Neural cell (in vitro differentiated cells): ENCODE measurements around the gene SETD5. TPM values are rescaled to one million over a fixed set of nuclear protein-coding genes. Genes with fewer than 3 reads are reported as not detected.

Source experiments
- H2AFZ ChIP-seq: fragments of 200-600, 300-800 bp; sonication (generic), shearing (Covaris generic); 2 replicates; pipeline ENCODE4 v1.6.0; 2014; ENCODE audit warnings: low read depth, mild to moderate bottlenecking, antibody characterized with exemption, low read length, moderate library complexity
- H3F3A ChIP-seq: fragments of 200-600 bp; shearing (Covaris generic); 2 replicates; pipeline ENCODE4 v1.6.1; 2016; ENCODE audit warnings: mild to moderate bottlenecking, moderate library complexity, mixed read lengths, antibody characterized with exemption, low read length; ENCODE audit not compliant: insufficient read depth, poor library complexity, severe bottlenecking
- H3K27ac ChIP-seq: fragments of 200-600, 300-800 bp; sonication (generic), shearing (Covaris generic); 2 replicates; pipeline ENCODE4 v1.5.1; 2014; ENCODE audit warnings: mild to moderate bottlenecking, low read length, moderate library complexity
- H3K27me3 ChIP-seq: fragments of 300-800, 200-600 bp; sonication (generic), shearing (Covaris generic); 2 replicates; pipeline ENCODE4 v1.6.0; 2014; ENCODE audit warnings: mild to moderate bottlenecking, low read depth, low read length, moderate library complexity; ENCODE audit not compliant: insufficient read depth
- H3K36me3 ChIP-seq: fragments of 300-800, 200-600 bp; sonication (generic), shearing (Covaris generic); 2 replicates; pipeline ENCODE4 v1.5.1; 2014; ENCODE audit warnings: mild to moderate bottlenecking, antibody characterized with exemption, low read length, moderate library complexity; ENCODE audit not compliant: insufficient read depth
- H3K4me2 ChIP-seq: fragments of 300-800, 200-600 bp; sonication (generic), shearing (Covaris generic); 2 replicates; pipeline ENCODE4 v1.6.0; 2014; ENCODE audit warnings: mild to moderate bottlenecking, low read length
- H3K4me3 ChIP-seq: fragments of 300-800, 200-600 bp; sonication (generic), shearing (Covaris generic); 2 replicates; pipeline ENCODE4 v1.5.1; 2014; ENCODE audit warnings: mild to moderate bottlenecking, low read length, moderate library complexity
- H3K79me2 ChIP-seq: fragments of 200-600 bp; shearing (Covaris generic); replicated peaks from 2 replicates; pipeline ENCODE4 v1.6.0; 2014; ENCODE audit warnings: mild to moderate bottlenecking, low read length, moderate library complexity; ENCODE audit not compliant: insufficient read depth
- H3K9ac ChIP-seq: fragments of 300-800, 200-600 bp; sonication (generic), shearing (Covaris generic); 2 replicates; pipeline ENCODE4 v1.6.1; 2016; ENCODE audit warnings: mild to moderate bottlenecking, low read length, mixed read lengths
- H3K9me2 ChIP-seq: fragments of 200-600 bp; shearing (Covaris generic); 2 replicates; pipeline ENCODE4 v1.6.1; 2016; ENCODE audit warnings: mild to moderate bottlenecking, low read length, mixed read lengths; ENCODE audit not compliant: insufficient read depth
- H3K9me3 ChIP-seq: fragments of 200-600, 300-800 bp; sonication (generic), shearing (Covaris generic); 2 replicates; pipeline ENCODE4 v1.6.1; 2016; ENCODE audit warnings: mild to moderate bottlenecking, mixed run types, low read length, moderate library complexity, mixed read lengths
- H4K20me1 ChIP-seq: fragments of 200-600 bp; shearing (Covaris generic); 2 replicates; pipeline ENCODE4 v1.6.1; 2016; ENCODE audit warnings: mild to moderate bottlenecking, mixed run types; ENCODE audit not compliant: insufficient read depth
- CTCF ChIP-seq: fragments of 450-650 bp; IDR thresholded peaks from 2 replicates; pipeline ENCODE4 v1.5.1; 2014; ENCODE audit warnings: antibody characterized with exemption, mild to moderate bottlenecking, moderate library complexity; ENCODE audit not compliant: poor library complexity, severe bottlenecking
- EP300 ChIP-seq: fragments of 450-650 bp; conservative IDR thresholded peaks from 2 replicates; pipeline ENCODE4 v1.6.1; 2014; ENCODE audit warnings: antibody characterized with exemption, mild to moderate bottlenecking, moderate library complexity; ENCODE audit not compliant: poor library complexity, severe bottlenecking
- EZH2 ChIP-seq: fragments of 200-600, 300-800 bp; shearing (Covaris generic), sonication (generic); IDR thresholded peaks from 2 replicates; pipeline ENCODE4 v1.6.1; 2014; ENCODE audit warnings: antibody characterized with exemption, low read length, borderline replicate concordance, mild to moderate bottlenecking; ENCODE audit not compliant: insufficient read depth, poor library complexity, severe bottlenecking
- MXI1 ChIP-seq: fragments of 450-650 bp; conservative IDR thresholded peaks from 2 replicates; pipeline ENCODE4 v1.6.1; 2014; ENCODE audit warnings: antibody characterized with exemption, mild to moderate bottlenecking; ENCODE audit not compliant: poor library complexity, severe bottlenecking
- POLR2AphosphoS5 ChIP-seq: IDR thresholded peaks from 2 replicates; pipeline ENCODE4 v1.6.1; 2012
- RAD21 ChIP-seq: fragments of 450-650 bp; conservative IDR thresholded peaks from 2 replicates; pipeline ENCODE4 v1.6.1; 2014; ENCODE audit warnings: antibody characterized with exemption, mild to moderate bottlenecking, moderate library complexity
- REST ChIP-seq: IDR thresholded peaks from 2 replicates; pipeline ENCODE4 v1.6.1; 2012; ENCODE audit warnings: borderline replicate concordance
- SMC3 ChIP-seq: fragments of 450-650 bp; conservative IDR thresholded peaks from 2 replicates; pipeline ENCODE4 v1.6.1; 2014; ENCODE audit warnings: antibody characterized with exemption, mild to moderate bottlenecking, moderate library complexity; ENCODE audit not compliant: poor library complexity
- TAF1 ChIP-seq: IDR thresholded peaks from 2 replicates; pipeline ENCODE4 v1.6.1; 2012; ENCODE audit warnings: low read depth
- polyA plus RNA-seq: library from polyadenylated mRNA; depleted of rRNA; stranded (reverse); fragments of >200 nt; gene quantifications from 2 replicates; pipeline ENCODE4 v1.2.3, GENCODE V29; 2014

The SETD5 gene
- polyA plus RNA-seq, 1 donor from 2014 or later, result 38.0 TPM

GRCh38 chr3:9404680-9405079 is 7.3 kb downstream of the SETD5 start:
- Histone ChIP-seq H3K9ac (peak overlapping the region; percentile 47), H3K9me3 (peaks cover under 1% of the 10 kb centered on the region), H3K4me2 (peak overlapping the region; percentile 94), H3K27ac (peak overlapping the region; percentile 91), H3K9me2 (no peaks in the 10 kb centered on the region), H2AFZ (no peak overlapping the region), H4K20me1 (no peaks in the 10 kb centered on the region), H3K36me3 (no peaks in the 10 kb centered on the region), H3K79me2 (peaks cover 100% of the 10 kb centered on the region), H3K27me3 (no peaks in the 10 kb centered on the region), H3F3A (peaks cover 18% of the 10 kb centered on the region), H3K4me3 (peak overlapping the region; percentile 86)
- TF ChIP-seq REST (peak; percentile 40), RAD21 (peak; percentile 16), CTCF (peak; percentile 46), TAF1 (no peak), SMC3 (peak; percentile 27)

- H2AFZ ChIP-seq, result no peak overlapping the region
- H3K27ac ChIP-seq, result peak overlapping the region; percentile 91
- H3K9me2 ChIP-seq, result no peaks in the 10 kb centered on the region
- peaks cover 12% of the 10 kb centered on the region for H3F3A ChIP-seq
- TF ChIP-seq EZH2, result no peak
- TF ChIP-seq MXI1, result no peak
- no peak for TF ChIP-seq SMC3
- no peak for TF ChIP-seq EP300
- TF ChIP-seq CTCF, result no peak
- no peak for TF ChIP-seq REST
- no peak for TF ChIP-seq POLR2AphosphoS5
- TF ChIP-seq TAF1, result no peak
- TF ChIP-seq RAD21, result no peak
- no peaks in the 10 kb centered on the region for H3K36me3 ChIP-seq
- H4K20me1 ChIP-seq, result no peaks in the 10 kb centered on the region
- H3K9ac ChIP-seq, result no peak overlapping the region
- H3K9me3 ChIP-seq, result peaks cover 7% of the 10 kb centered on the region
- H3K4me2 ChIP-seq, result peak overlapping the region; percentile 94
- no peaks in the 10 kb centered on the region for H3K27me3 ChIP-seq
- H3K79me2 ChIP-seq, result peaks cover 100% of the 10 kb centered on the region
- H3K4me3 ChIP-seq, result peak overlapping the region; percentile 86
Measured at GRCh38 chr3:9405756-9406155, 8.3 kb downstream of the SETD5 start.
